Mucosa of descending colon (tissue), 3 donors: ENCODE results near the gene NME7. TPM values are rescaled to one million over a fixed set of nuclear protein-coding genes. Genes with fewer than 3 reads are reported as not detected.
A peak's percentile ranks its signal among the peaks of the same experiment; 100 is the strongest.

Experiments
- ATAC-seq: fragments of 200-7000 bp; cut with Tn5 transposase; one replicate; pipeline ENCODE4 v1.9.1; 2020; ENCODE audit warnings: mild to moderate bottlenecking, moderate library complexity
- DNase-seq, 3 donors: peaks; one replicate each; pipeline ENCODE4 v3.0.0-alpha.2; 2020
- H3K36me3 ChIP-seq: fragments of 200-600 bp; one replicate; pipeline ENCODE4 v1.8.0; 2021; ENCODE audit warnings: low read depth, mild to moderate bottlenecking
- H3K4me1 ChIP-seq: fragments of 200-600 bp; one replicate; pipeline ENCODE4 v1.8.0; 2021; ENCODE audit warnings: low read depth, mild to moderate bottlenecking
- H3K4me3 ChIP-seq: fragments of 200-600 bp; one replicate; pipeline ENCODE4 v1.8.0; 2021; ENCODE audit warnings: mild to moderate bottlenecking
- H3K9me3 ChIP-seq: fragments of 200-600 bp; one replicate; pipeline ENCODE4 v1.8.0; 2021; ENCODE audit warnings: mild to moderate bottlenecking
- CTCF ChIP-seq: fragments of 200-600 bp; IDR thresholded peaks from one replicate; pipeline ENCODE4 v1.8.0; 2022; ENCODE audit warnings: antibody characterized with exemption, mild to moderate bottlenecking
- intact Hi-C, 2 donors: fragments of 100-400 bp; cut with DNase I in 1 of 2; cut with micrococcal nuclease in 1 of 2; formaldehyde crosslinking; loops; one replicate each; pipeline versions ENCODE4 v1.11.0 to v1.11.1; 2022; cut with DNase I, micrococcal nuclease
- total RNA-seq, 3 donors: library from RNA; stranded (reverse); fragmentation: NEBNext Ultra II Directional in 2 of 3; extraction: Animal tissue kit (Norgen Biotek cat#: 25700) in 2 of 3; gene quantifications; one replicate each; pipeline versions ENCODE4 v1.2.1 to v1.2.4, GENCODE V29; 2021 to 2023
- donor health status: DM: no; HTN: no; CAD: no; lungs with moderate emphysema.
- donor health status: DM: no; HTN: no; CAD: no.
- donor health status: DM: no; HTN: yes; CAD: no.

The NME7 gene
- total RNA-seq, 3 donors from 2014 or later, result 6.4 to 15.6 (median 7.2) TPM

GRCh38 chr1:169094897-169095569, 272.6 kb downstream of the NME7 start:
- DNase-seq (peak in 1 of 3 donors; percentile 48), ATAC-seq (peak; percentile 77)
- Histone ChIP-seq H3K4me3 (no peak overlapping the region), H3K9me3 (no peaks in the 10 kb centered on the region), H3K4me1 (peaks cover 17% of the 10 kb centered on the region), H3K36me3 (no peaks in the 10 kb centered on the region)
- intact Hi-C loops, result no loop called here
- TF ChIP-seq CTCF, result no peak

- no peak overlapping the region for H3K4me3 ChIP-seq
- peaks cover 17% of the 10 kb centered on the region for H3K4me1 ChIP-seq
- no peaks in the 10 kb centered on the region for H3K36me3 ChIP-seq
- no peak for TF ChIP-seq CTCF
- no peaks in the 10 kb centered on the region for H3K9me3 ChIP-seq
- DNase-seq, result no peak
- intact Hi-C loops, result no loop called here
- no peak for ATAC-seq
Observed at GRCh38 chr1:169092399-169092798, 275.2 kb downstream of the NME7 start.

GRCh38 chr1:169091480-169091941, 276.1 kb downstream of the NME7 start:
- no peak for DNase-seq
- no peak for ATAC-seq

GRCh38 chr1:169090900-169091311, 276.7 kb downstream of the NME7 start:
- Histone ChIP-seq H3K4me3 (no peak overlapping the region), H3K9me3 (no peaks in the 10 kb centered on the region), H3K4me1 (peaks cover 27% of the 10 kb centered on the region), H3K36me3 (no peaks in the 10 kb centered on the region)
- intact Hi-C loops, result no loop called here
- ATAC-seq, result no peak
- DNase-seq, result no peak
- TF ChIP-seq CTCF, result no peak

More at GRCh38 chr1:169091480-169091941, 276.1 kb downstream of the NME7 start:
- no peak for TF ChIP-seq CTCF
- H3K4me3 ChIP-seq, result no peak overlapping the region
- no peaks in the 10 kb centered on the region for H3K36me3 ChIP-seq
- H3K9me3 ChIP-seq, result no peaks in the 10 kb centered on the region
- H3K4me1 ChIP-seq, result peaks cover 25% of the 10 kb centered on the region
- intact Hi-C loops, result no loop called here

- intact Hi-C loops, result no loop called here
- no peaks in the 10 kb centered on the region for H3K9me3 ChIP-seq
- DNase-seq (no peak), ATAC-seq (no peak)
- peaks cover 25% of the 10 kb centered on the region for H3K4me1 ChIP-seq
- no peak for TF ChIP-seq CTCF
- no peaks in the 10 kb centered on the region for H3K36me3 ChIP-seq
- H3K4me3 ChIP-seq, result no peak overlapping the region
Observed at GRCh38 chr1:169090308-169090899, 277.2 kb downstream of the NME7 start.
